MM.1S (cell line): ENCODE measurements around the gene PPP1R12A.

Experiments
- DNase-seq: peaks from one replicate; pipeline ENCODE4 v3.0.0-alpha.2; 2015
- H2AFZ ChIP-seq: fragments of 300-600 bp; sonication (generic); 2 replicates; pipeline ENCODE4 v1.6.0; 2016; ENCODE audit warnings: antibody characterized with exemption, low read length
- H3F3A ChIP-seq: fragments of 300-600 bp; sonication (generic); 2 replicates; pipeline ENCODE4 v1.6.1; 2016; ENCODE audit warnings: mild to moderate bottlenecking, antibody characterized with exemption, low read length, moderate library complexity, mixed read lengths; ENCODE audit not compliant: insufficient read depth
- H3K27ac ChIP-seq: fragments of 300-600 bp; sonication (generic); 2 replicates; pipeline ENCODE4 v1.5.1; 2016; ENCODE audit warnings: mild to moderate bottlenecking, low read length
- H3K27me3 ChIP-seq: fragments of 300-600 bp; sonication (generic); replicated peaks from 2 replicates; pipeline ENCODE4 v1.6.0; 2016; ENCODE audit warnings: low read length; ENCODE audit not compliant: insufficient read depth
- H3K36me3 ChIP-seq: fragments of 300-600 bp; sonication (generic); replicated peaks from 2 replicates; pipeline ENCODE4 v1.6.1; 2016; ENCODE audit warnings: mild to moderate bottlenecking, low read length, mixed read lengths; ENCODE audit not compliant: insufficient read depth
- H3K4me1 ChIP-seq: fragments of 300-600 bp; sonication (generic); 2 replicates; pipeline ENCODE4 v1.6.1; 2016; ENCODE audit warnings: low read length, mixed read lengths
- H3K4me2 ChIP-seq: fragments of 300-600 bp; sonication (generic); 2 replicates; pipeline ENCODE4 v1.6.0; 2016; ENCODE audit warnings: low read depth, low read length
- H3K4me3 ChIP-seq: fragments of 300-600 bp; sonication (generic); 2 replicates; pipeline ENCODE4 v1.5.1; 2016; ENCODE audit warnings: low read length, mixed read lengths
- H3K79me2 ChIP-seq: fragments of 300-600 bp; sonication (generic); 2 replicates; pipeline ENCODE4 v1.6.1; 2016; ENCODE audit warnings: mixed run types, low read length, mixed read lengths
- H3K9ac ChIP-seq: fragments of 300-600 bp; sonication (generic); 2 replicates; pipeline ENCODE4 v1.6.1; 2016; ENCODE audit warnings: low read length, mixed read lengths
- H3K9me2 ChIP-seq: fragments of 300-600 bp; sonication (generic); replicated peaks from 2 replicates; pipeline ENCODE4 v1.6.1; 2016; ENCODE audit warnings: mild to moderate bottlenecking, low read length, mixed read lengths; ENCODE audit not compliant: insufficient read depth
- H3K9me3 ChIP-seq: fragments of 300-600 bp; sonication (generic); replicated peaks from 2 replicates; pipeline ENCODE4 v1.6.1; 2016; ENCODE audit warnings: mild to moderate bottlenecking, low read length, mixed read lengths; ENCODE audit not compliant: insufficient read depth
- H4K20me1 ChIP-seq: fragments of 300-600 bp; sonication (generic); 2 replicates; pipeline ENCODE4 v1.6.1; 2016; ENCODE audit warnings: mild to moderate bottlenecking, low read length, moderate library complexity, mixed read lengths; ENCODE audit not compliant: insufficient read depth
- EZH2 ChIP-seq: fragments of 300-600 bp; sonication (generic); optimal IDR thresholded peaks from 2 replicates; pipeline ENCODE3; 2017; ENCODE audit warnings: low read depth, mild to moderate bottlenecking, antibody characterized with exemption, low read length, mixed read lengths
- EZH2phosphoT487 ChIP-seq: fragments of 300-600 bp; sonication (generic); IDR thresholded peaks from 2 replicates; pipeline ENCODE4 v1.6.1; 2018; ENCODE audit warnings: antibody characterized with exemption, low read length
- TF ChIP-seq, protein P1 (sequence below): fragments of 300-600 bp; sonication (generic); IDR thresholded peaks from 2 replicates; pipeline ENCODE4 v1.5.1; 2016; ENCODE audit warnings: antibody characterized with exemption, low read length, mixed read lengths

Gene PPP1R12A

DNA sequence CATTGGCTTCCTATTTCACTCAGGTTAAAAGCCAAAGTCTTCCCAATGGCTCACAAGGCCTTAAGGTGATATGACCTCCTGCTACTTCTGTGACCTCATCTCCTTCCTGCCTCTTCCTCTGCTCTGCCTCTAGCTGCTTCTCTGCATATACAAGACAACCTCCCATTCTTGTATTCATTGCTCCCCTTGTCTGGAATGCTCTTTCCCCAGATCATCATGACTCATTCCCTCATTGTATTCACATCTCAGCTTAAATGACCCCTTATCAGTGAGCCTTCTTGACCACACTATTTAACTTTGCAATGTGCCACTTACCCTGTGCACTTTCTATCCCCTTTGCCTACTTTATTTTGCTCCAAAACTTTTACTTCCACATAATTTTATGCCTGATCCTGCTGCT is 90.2 kb downstream of the PPP1R12A start:
- Histone ChIP-seq H3K4me1 (no peaks in the 10 kb centered on the region), H3K36me3 (peaks cover 9% of the 10 kb centered on the region; the same call in 1 of the 2 replicates), H3K9me2 (no peaks in the 10 kb centered on the region), H4K20me1 (no peaks in the 10 kb centered on the region), H3K4me2 (no peak overlapping the region), H3K4me3 (no peak overlapping the region), H3K27me3 (no peaks in the 10 kb centered on the region), H3K9ac (no peak overlapping the region), H2AFZ (no peak overlapping the region), H3K27ac (no peak overlapping the region), H3K79me2 (peaks cover 68% of the 10 kb centered on the region), H3K9me3 (no peaks in the 10 kb centered on the region), H3F3A (no peaks in the 10 kb centered on the region)
- DNase-seq: no peak
- TF ChIP-seq, protein P1, sequence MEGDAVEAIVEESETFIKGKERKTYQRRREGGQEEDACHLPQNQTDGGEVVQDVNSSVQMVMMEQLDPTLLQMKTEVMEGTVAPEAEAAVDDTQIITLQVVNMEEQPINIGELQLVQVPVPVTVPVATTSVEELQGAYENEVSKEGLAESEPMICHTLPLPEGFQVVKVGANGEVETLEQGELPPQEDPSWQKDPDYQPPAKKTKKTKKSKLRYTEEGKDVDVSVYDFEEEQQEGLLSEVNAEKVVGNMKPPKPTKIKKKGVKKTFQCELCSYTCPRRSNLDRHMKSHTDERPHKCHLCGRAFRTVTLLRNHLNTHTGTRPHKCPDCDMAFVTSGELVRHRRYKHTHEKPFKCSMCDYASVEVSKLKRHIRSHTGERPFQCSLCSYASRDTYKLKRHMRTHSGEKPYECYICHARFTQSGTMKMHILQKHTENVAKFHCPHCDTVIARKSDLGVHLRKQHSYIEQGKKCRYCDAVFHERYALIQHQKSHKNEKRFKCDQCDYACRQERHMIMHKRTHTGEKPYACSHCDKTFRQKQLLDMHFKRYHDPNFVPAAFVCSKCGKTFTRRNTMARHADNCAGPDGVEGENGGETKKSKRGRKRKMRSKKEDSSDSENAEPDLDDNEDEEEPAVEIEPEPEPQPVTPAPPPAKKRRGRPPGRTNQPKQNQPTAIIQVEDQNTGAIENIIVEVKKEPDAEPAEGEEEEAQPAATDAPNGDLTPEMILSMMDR: no peak
- TF ChIP-seq EZH2phosphoT487 (no peak), EZH2 (no peak)

DNA sequence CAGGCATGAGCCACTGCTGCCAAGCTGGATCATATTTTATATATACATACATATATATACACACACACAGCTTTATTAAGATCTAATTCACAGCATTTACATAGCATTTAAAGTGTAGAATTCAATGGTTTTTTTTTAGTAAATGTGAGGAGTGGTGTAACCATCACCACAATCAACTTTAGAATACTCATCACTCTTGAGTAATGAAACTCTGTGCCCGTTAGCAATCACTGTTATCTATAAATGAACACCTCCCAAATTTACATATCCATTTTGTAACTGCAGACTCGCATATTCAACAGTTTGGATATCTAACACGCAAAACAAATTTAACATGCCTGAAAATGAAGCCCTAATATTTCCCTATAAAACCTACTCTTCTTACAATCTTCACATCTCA is 90.9 kb downstream of the PPP1R12A start:
- no peaks in the 10 kb centered on the region for H3F3A ChIP-seq
- no peak overlapping the region for H3K9ac ChIP-seq
- H2AFZ ChIP-seq: no peak overlapping the region
- H4K20me1 ChIP-seq: no peaks in the 10 kb centered on the region
- H3K4me3 ChIP-seq: no peak overlapping the region
- no peaks in the 10 kb centered on the region for H3K27me3 ChIP-seq
- H3K4me2 ChIP-seq: no peak overlapping the region
- peaks cover 65% of the 10 kb centered on the region for H3K79me2 ChIP-seq
- DNase-seq: no peak
- no peak overlapping the region for H3K27ac ChIP-seq
- no peaks in the 10 kb centered on the region for H3K9me2 ChIP-seq
- no peaks in the 10 kb centered on the region for H3K4me1 ChIP-seq
- no peaks in the 10 kb centered on the region for H3K9me3 ChIP-seq
- peaks cover 9% of the 10 kb centered on the region; the same call in 1 of the 2 replicates for H3K36me3 ChIP-seq
- TF ChIP-seq, protein P1: no peak
- TF ChIP-seq EZH2phosphoT487 (no peak), EZH2 (no peak)

DNA sequence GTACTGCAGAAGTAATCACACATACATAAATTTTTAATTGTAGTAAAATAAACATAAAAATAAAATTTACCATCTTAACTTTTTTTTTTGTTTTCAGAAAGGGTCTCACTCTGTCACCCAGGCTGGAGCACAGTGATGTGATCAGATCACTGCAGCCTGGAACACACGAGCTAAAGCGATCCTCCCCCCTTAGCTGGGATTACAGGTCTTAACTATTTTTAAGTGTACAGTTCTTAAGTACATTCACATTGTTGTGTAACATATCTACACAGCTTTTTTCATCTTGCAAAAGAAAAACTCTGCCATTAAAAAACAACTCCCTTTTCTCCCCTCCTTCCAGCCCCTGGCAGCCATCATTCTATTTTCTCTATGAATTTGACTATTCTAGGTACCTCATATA is 92.3 kb downstream of the PPP1R12A start:
- no peak overlapping the region for H3K4me3 ChIP-seq
- no peak for DNase-seq
- no peak overlapping the region for H3K4me2 ChIP-seq
- no peaks in the 10 kb centered on the region for H3K27me3 ChIP-seq
- H2AFZ ChIP-seq: no peak overlapping the region
- H3K9ac ChIP-seq: no peak overlapping the region
- H3K9me3 ChIP-seq: no peaks in the 10 kb centered on the region
- H3K27ac ChIP-seq: no peak overlapping the region
- H3K79me2 ChIP-seq: peaks cover 65% of the 10 kb centered on the region
- no peaks in the 10 kb centered on the region for H3F3A ChIP-seq
- H3K9me2 ChIP-seq: no peaks in the 10 kb centered on the region
- H3K36me3 ChIP-seq: peaks cover 9% of the 10 kb centered on the region; the same call in 1 of the 2 replicates
- no peaks in the 10 kb centered on the region for H3K4me1 ChIP-seq
- H4K20me1 ChIP-seq: no peaks in the 10 kb centered on the region
- TF ChIP-seq EZH2phosphoT487 (no peak), EZH2 (no peak)
- TF ChIP-seq, protein P1: no peak
